Panc1 (cell line): ENCODE measurements around the gene SND1. TPM values are rescaled to one million over a fixed set of nuclear protein-coding genes. Genes with fewer than 3 reads are reported as not detected.

ENCODE experiments used
- ATAC-seq: fragments of 200-7000 bp; cut with Tn5 transposase; 2 replicates; pipeline ENCODE4 v1.9.1; 2020; ENCODE audit warnings: mild to moderate bottlenecking, moderate library complexity
- BruUV-seq: library from RNA; stranded (reverse); fragments of 400-500 nt; replicated peaks from 2 replicates; lab custom pipeline; 2021; lab: Mats Ljungman, UMichigan
- CTCF ChIA-PET: fragments of 300-600 bp; sonication (Branson Sonifier 250); formaldehyde crosslinking; loops from one replicate; lab custom pipeline; 2022; ENCODE audit warnings: antibody characterized with exemption; lab: Charles Lee
- POLR2A ChIA-PET: fragments of 300-600 bp; sonication (Branson Sonifier 250); formaldehyde crosslinking; loops from one replicate; lab custom pipeline; 2022; ENCODE audit warnings: antibody characterized with exemption; lab: Charles Lee
- DNase-seq: peaks from one replicate; pipeline ENCODE4 v3.0.0-alpha.2; 2010; ENCODE audit warnings: low read depth, low spot score
- H3K27ac ChIP-seq: 2 replicates; pipeline ENCODE4 v1.5.1; 2011; ENCODE audit warnings: mild to moderate bottlenecking, low read length, inconsistent platforms
- H3K27me3 ChIP-seq: fragments of 200-500 bp; sonication (Bioruptor generic); 2 replicates; pipeline ENCODE4 v1.6.0; 2014; ENCODE audit warnings: low read length, inconsistent platforms; ENCODE audit not compliant: control insufficient read depth, insufficient read depth
- H3K36me3 ChIP-seq: fragments of 200-500 bp; sonication (Bioruptor generic); 2 replicates; pipeline ENCODE4 v1.5.1; 2014; ENCODE audit warnings: inconsistent platforms, mild to moderate bottlenecking, low read length, moderate library complexity; ENCODE audit not compliant: control insufficient read depth, insufficient read depth
- H3K4me1 ChIP-seq: 2 replicates; pipeline ENCODE4 v1.5.1; 2011; ENCODE audit warnings: inconsistent platforms, mild to moderate bottlenecking, low read length, moderate library complexity; ENCODE audit not compliant: control insufficient read depth, insufficient read depth
- H3K4me3 ChIP-seq, 2 experiments: 2 replicates each; pipeline ENCODE4 v1.5.1; 2011 to 2012; ENCODE audit warnings: low read depth in 2 of 2, low read length in 2 of 2, mild to moderate bottlenecking in 2 of 2, inconsistent platforms in 1 of 2, moderate library complexity in 1 of 2
- H3K9me3 ChIP-seq: fragments of 200-500 bp; sonication (Bioruptor generic); 2 replicates; pipeline ENCODE4 v1.5.1; 2014; ENCODE audit warnings: low read depth, mild to moderate bottlenecking, inconsistent platforms, low read length, moderate library complexity; ENCODE audit not compliant: control insufficient read depth, insufficient read depth
- POLR2AphosphoS5 ChIP-seq: IDR thresholded peaks from 2 replicates; pipeline ENCODE4 v1.6.1; 2012; ENCODE audit warnings: mild to moderate bottlenecking, low read depth, low read length, moderate library complexity
- REST ChIP-seq, 2 experiments: IDR thresholded peaks; 2 replicates each; pipeline ENCODE4 v1.6.1; 2011 to 2012; ENCODE audit warnings: low read depth in 2 of 2, control low read depth in 1 of 2, low read length in 1 of 2, mild to moderate bottlenecking in 1 of 2, moderate library complexity in 1 of 2; ENCODE audit not compliant: insufficient read depth in 1 of 2
- SIN3A ChIP-seq: IDR thresholded peaks from 2 replicates; pipeline ENCODE4 v1.6.1; 2012; ENCODE audit warnings: low read depth, mild to moderate bottlenecking, low read length, moderate library complexity, borderline replicate concordance; ENCODE audit not compliant: insufficient read depth
- TCF7L2 ChIP-seq: IDR thresholded peaks from 2 replicates; pipeline ENCODE4 v1.6.1; 2011; ENCODE audit warnings: mild to moderate bottlenecking, low read depth, low read length, inconsistent platforms
- in situ Hi-C: cut with HindIII; loops from 2 replicates; pipeline ENCODE4 v1.10.0; 2016; ENCODE audit warnings: low sequenced_read_pairs, low pct_unique_long_range_greater_than_20kb
- intact Hi-C: fragments of 100-400 bp; cut with micrococcal nuclease; formaldehyde crosslinking; loops from one replicate; pipeline ENCODE4 v1.10.0; 2022; ENCODE audit not compliant: unreplicated experiment
- total RNA-seq: library from RNA; stranded (reverse); gene quantifications from one replicate; pipeline ENCODE4 v1.2.1, GENCODE V29; 2021; ENCODE audit not compliant: unreplicated experiment
- TF ChIP-seq, protein P1 (sequence below): fragments of 450-650 bp; IDR thresholded peaks from 2 replicates; pipeline ENCODE4 v1.5.1; 2017; ENCODE audit warnings: mild to moderate bottlenecking

The SND1 gene
- total RNA-seq, 1 experiment from 2014 or later = 176 TPM

DNA sequence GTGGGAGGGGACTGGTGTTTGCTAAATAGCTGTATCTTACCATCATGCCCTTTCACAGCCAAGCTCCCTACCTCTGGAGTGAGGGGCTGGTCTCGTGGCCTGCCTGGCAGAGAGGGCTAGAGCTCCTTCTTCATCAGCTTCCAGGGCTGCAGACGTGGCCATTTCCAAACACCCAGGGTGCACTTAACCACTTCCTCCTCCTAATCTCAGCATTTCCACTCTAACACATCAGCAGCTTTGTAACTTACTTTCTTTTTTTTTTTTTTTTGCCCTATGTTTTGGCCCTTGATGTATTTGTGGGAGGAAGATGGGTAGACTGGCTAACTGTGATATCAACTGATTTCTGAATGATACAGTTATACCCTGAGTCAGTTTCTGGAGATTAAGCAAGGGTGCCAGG lies 351.8 kb downstream of the SND1 start:
- H3K27me3 ChIP-seq = no peaks in the 10 kb centered on the region
- DNase-seq = no peak
- no peak for TF ChIP-seq REST (IDR thresholded peaks at IDR 0.05; ENCODE audit: insufficient read depth in 1 of 2, low read depth in 2 of 2, low read length in 1 of 2)
- no peak for TF ChIP-seq SIN3A
- TF ChIP-seq, protein P1, sequence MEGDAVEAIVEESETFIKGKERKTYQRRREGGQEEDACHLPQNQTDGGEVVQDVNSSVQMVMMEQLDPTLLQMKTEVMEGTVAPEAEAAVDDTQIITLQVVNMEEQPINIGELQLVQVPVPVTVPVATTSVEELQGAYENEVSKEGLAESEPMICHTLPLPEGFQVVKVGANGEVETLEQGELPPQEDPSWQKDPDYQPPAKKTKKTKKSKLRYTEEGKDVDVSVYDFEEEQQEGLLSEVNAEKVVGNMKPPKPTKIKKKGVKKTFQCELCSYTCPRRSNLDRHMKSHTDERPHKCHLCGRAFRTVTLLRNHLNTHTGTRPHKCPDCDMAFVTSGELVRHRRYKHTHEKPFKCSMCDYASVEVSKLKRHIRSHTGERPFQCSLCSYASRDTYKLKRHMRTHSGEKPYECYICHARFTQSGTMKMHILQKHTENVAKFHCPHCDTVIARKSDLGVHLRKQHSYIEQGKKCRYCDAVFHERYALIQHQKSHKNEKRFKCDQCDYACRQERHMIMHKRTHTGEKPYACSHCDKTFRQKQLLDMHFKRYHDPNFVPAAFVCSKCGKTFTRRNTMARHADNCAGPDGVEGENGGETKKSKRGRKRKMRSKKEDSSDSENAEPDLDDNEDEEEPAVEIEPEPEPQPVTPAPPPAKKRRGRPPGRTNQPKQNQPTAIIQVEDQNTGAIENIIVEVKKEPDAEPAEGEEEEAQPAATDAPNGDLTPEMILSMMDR = no peak
- TF ChIP-seq POLR2AphosphoS5 = no peak
- TF ChIP-seq TCF7L2 = no peak
- no peaks in the 10 kb centered on the region for H3K9me3 ChIP-seq
- BruUV-seq = no TSS peak
- POLR2A ChIA-PET = no interaction called here
- H3K4me3 ChIP-seq = no peak overlapping the region
- in situ Hi-C loops (no loop called here), intact Hi-C loops (no loop called here)
- H3K27ac ChIP-seq = no peak overlapping the region
- no peak for ATAC-seq
- no peaks in the 10 kb centered on the region for H3K4me1 ChIP-seq
- no peaks in the 10 kb centered on the region; the same call in 1 of the 2 replicates for H3K36me3 ChIP-seq
- CTCF ChIA-PET = interaction anchor here (0.7 kb wide), 2 partner anchors 656 to 1435 kb away, joined by 3 to 9 read pairs; no protein-coding TSS in a partner anchor

DNA sequence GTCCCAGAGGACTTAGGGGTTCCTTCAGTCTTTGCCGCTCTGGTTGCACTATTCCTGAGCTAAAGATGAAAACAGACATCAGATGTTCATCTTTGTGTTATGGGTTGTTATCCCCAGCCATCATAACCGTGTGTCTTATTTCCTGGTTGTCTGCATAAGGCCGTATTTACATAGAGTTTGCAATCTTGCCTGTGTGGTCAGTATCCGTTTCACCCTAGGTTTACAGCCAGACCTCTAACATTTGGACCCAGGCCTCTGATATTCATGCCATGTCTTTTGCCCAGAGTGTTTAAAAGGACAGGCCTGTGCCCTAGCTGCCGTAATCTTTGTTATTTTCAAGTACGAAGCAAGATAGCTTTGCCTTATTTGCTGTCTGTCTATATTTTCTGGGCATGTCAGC lies 352.6 kb downstream of the SND1 start:
- Histone ChIP-seq H3K4me3 (no peak overlapping the region), H3K4me1 (no peaks in the 10 kb centered on the region), H3K36me3 (no peaks in the 10 kb centered on the region; the same call in 1 of the 2 replicates), H3K9me3 (no peaks in the 10 kb centered on the region), H3K27ac (no peak overlapping the region), H3K27me3 (no peaks in the 10 kb centered on the region)
- no peak for DNase-seq
- intact Hi-C loops (no loop called here), in situ Hi-C loops (no loop called here)
- ChIA-PET POLR2A (no interaction called here), CTCF (no interaction called here)
- TF ChIP-seq, protein P1 = 0 out of 2 replicates have a peak, but pooled peaks have one; percentile 3
- TF ChIP-seq POLR2AphosphoS5 (no peak), SIN3A (no peak)
- ATAC-seq = no peak
- no TSS peak for BruUV-seq
